Effector memory CD8-positive, alpha-beta T cell (primary cell): ENCODE measurements around the gene FOXO3.

Experiments
- ATAC-seq: fragments of 150-1000 bp; cut with Tn5 transposase; replicated peaks from 2 replicates; pipeline ENCODE4 v1.10.0; 2021; ENCODE audit warnings: mild to moderate bottlenecking, moderate library complexity
- DNase-seq, 3 experiments: peaks; one replicate each; pipeline ENCODE4 v3.0.0; 2021
- H3K27ac Mint-ChIP-seq, 2 donors: one replicate each; pipeline ENCODE4 v1.8.0; 2022; ENCODE audit warnings: mild to moderate bottlenecking in 2 of 2, mixed read lengths in 2 of 2, moderate library complexity in 2 of 2
- H3K27me3 Mint-ChIP-seq, 2 donors: one replicate each; pipeline ENCODE4 v1.8.0; 2022; ENCODE audit warnings: mixed read lengths in 2 of 2
- H3K36me3 Mint-ChIP-seq: one replicate; pipeline ENCODE4 v1.8.0; 2022; ENCODE audit warnings: mild to moderate bottlenecking, moderate library complexity, mixed read lengths; ENCODE audit not compliant: insufficient read depth
- H3K4me1 Mint-ChIP-seq, 2 donors: one replicate each; pipeline ENCODE4 v1.8.0; 2022; ENCODE audit warnings: low read depth in 2 of 2, mixed read lengths in 2 of 2
- H3K4me3 Mint-ChIP-seq, 2 donors: one replicate each; pipeline ENCODE4 v1.8.0; 2022; ENCODE audit warnings: mild to moderate bottlenecking in 2 of 2, mixed read lengths in 2 of 2, moderate library complexity in 2 of 2
- H3K9me3 Mint-ChIP-seq, 2 donors: one replicate each; pipeline ENCODE4 v1.8.0; 2022; ENCODE audit warnings: mixed read lengths in 2 of 2

Gene FOXO3

GRCh38 chr6:108585921-108586536 is 25.3 kb downstream of the FOXO3 start:
- peaks cover 28% of the 10 kb centered on the region for H3K36me3 Mint-ChIP-seq
- no peak for DNase-seq

GRCh38 chr6:108587258-108588059 is 26.7 kb downstream of the FOXO3 start:
- Mint-ChIP-seq H3K27me3 (no peaks in the 10 kb centered on the region), H3K27ac (peak overlapping the region; percentile 16 to 79), H3K36me3 (peaks cover 22% of the 10 kb centered on the region), H3K4me1 (peaks cover 51 to 73% of the 10 kb centered on the region in 2 donors), H3K4me3 (no peak overlapping the region), H3K9me3 (no peaks in the 10 kb centered on the region)
- DNase-seq = no peak
- no peak for ATAC-seq

More at GRCh38 chr6:108585921-108586536, 25.3 kb downstream of the FOXO3 start:
- peak overlapping the region; percentile 29 to 41 for H3K27ac Mint-ChIP-seq
- H3K4me3 Mint-ChIP-seq = no peak overlapping the region
- H3K9me3 Mint-ChIP-seq = no peaks in the 10 kb centered on the region
- no peak for ATAC-seq
- H3K27me3 Mint-ChIP-seq = no peaks in the 10 kb centered on the region
- H3K4me1 Mint-ChIP-seq = peaks cover 47 to 71% of the 10 kb centered on the region in 2 donors

GRCh38 chr6:108588586-108588985 is 27.9 kb downstream of the FOXO3 start:
- peak; percentile 28 for ATAC-seq
- Mint-ChIP-seq H3K9me3 (no peaks in the 10 kb centered on the region), H3K4me3 (peak overlapping the region; percentile 25 to 30), H3K27me3 (no peaks in the 10 kb centered on the region), H3K36me3 (peaks cover 29% of the 10 kb centered on the region), H3K27ac (peak overlapping the region; percentile 16 to 80), H3K4me1 (peaks cover 52 to 72% of the 10 kb centered on the region in 2 donors)
- DNase-seq = no peak

- H3K4me1 Mint-ChIP-seq = peaks cover 48 to 66% of the 10 kb centered on the region in 2 donors
- H3K9me3 Mint-ChIP-seq = no peaks in the 10 kb centered on the region
- H3K4me3 Mint-ChIP-seq = peak overlapping the region; percentile 25 to 30
Measured at GRCh38 chr6:108589244-108589791, 28.6 kb downstream of the FOXO3 start.

GRCh38 chr6:108591040-108591816 is 30.5 kb downstream of the FOXO3 start:
- no peak overlapping the region for H3K27ac Mint-ChIP-seq
- no peak overlapping the region for H3K4me3 Mint-ChIP-seq
- H3K27me3 Mint-ChIP-seq = no peaks in the 10 kb centered on the region
- no peak for DNase-seq
- peaks cover 49 to 69% of the 10 kb centered on the region in 2 donors for H3K4me1 Mint-ChIP-seq
- ATAC-seq = no peak
- no peaks in the 10 kb centered on the region for H3K9me3 Mint-ChIP-seq
- H3K36me3 Mint-ChIP-seq = peaks cover 27% of the 10 kb centered on the region

More at GRCh38 chr6:108589244-108589791, 28.6 kb downstream of the FOXO3 start:
- peak overlapping the region; percentile 16 to 80 for H3K27ac Mint-ChIP-seq
- H3K27me3 Mint-ChIP-seq = no peaks in the 10 kb centered on the region
- no peak for ATAC-seq
- peaks cover 25% of the 10 kb centered on the region for H3K36me3 Mint-ChIP-seq
- DNase-seq = no peak

GRCh38 chr6:108592371-108593337 is 31.9 kb downstream of the FOXO3 start:
- ATAC-seq (peak; percentile 98), DNase-seq (peak; percentile 52 to 66 (median 57))
- H3K27ac Mint-ChIP-seq = peak overlapping the region; percentile 33 to 78
- no peaks in the 10 kb centered on the region for H3K9me3 Mint-ChIP-seq
- H3K36me3 Mint-ChIP-seq = peaks cover 27% of the 10 kb centered on the region
- peaks cover 45 to 69% of the 10 kb centered on the region in 2 donors for H3K4me1 Mint-ChIP-seq
- peak overlapping the region; percentile 35 to 37 for H3K4me3 Mint-ChIP-seq
- H3K27me3 Mint-ChIP-seq = no peaks in the 10 kb centered on the region

GRCh38 chr6:108594151-108594550 is 33.4 kb downstream of the FOXO3 start:
- H3K27me3 Mint-ChIP-seq = no peaks in the 10 kb centered on the region
- peaks cover 39 to 62% of the 10 kb centered on the region in 2 donors for H3K4me1 Mint-ChIP-seq
- H3K27ac Mint-ChIP-seq = peak overlapping the region in 1 of 2 donors; percentile 71
- DNase-seq = no peak
- ATAC-seq = no peak
- H3K4me3 Mint-ChIP-seq = no peak overlapping the region
- H3K36me3 Mint-ChIP-seq = peaks cover 19% of the 10 kb centered on the region
- H3K9me3 Mint-ChIP-seq = no peaks in the 10 kb centered on the region

GRCh38 chr6:108594640-108595039 is 33.9 kb downstream of the FOXO3 start:
- DNase-seq (no peak), ATAC-seq (no peak)
- Mint-ChIP-seq H3K4me3 (no peak overlapping the region), H3K27me3 (no peaks in the 10 kb centered on the region), H3K4me1 (peaks cover 37 to 57% of the 10 kb centered on the region in 2 donors), H3K9me3 (no peaks in the 10 kb centered on the region), H3K36me3 (peaks cover 15% of the 10 kb centered on the region), H3K27ac (no peak overlapping the region)

GRCh38 chr6:108596956-108597355 is 36.2 kb downstream of the FOXO3 start:
- Mint-ChIP-seq H3K9me3 (no peaks in the 10 kb centered on the region), H3K27ac (no peak overlapping the region), H3K36me3 (peaks cover 14% of the 10 kb centered on the region), H3K4me1 (peaks cover 30 to 39% of the 10 kb centered on the region in 2 donors), H3K4me3 (no peak overlapping the region), H3K27me3 (no peaks in the 10 kb centered on the region)
- DNase-seq (no peak), ATAC-seq (no peak)

- Mint-ChIP-seq H3K27ac (peak overlapping the region; percentile 14 to 89), H3K27me3 (no peaks in the 10 kb centered on the region), H3K36me3 (peaks cover 11% of the 10 kb centered on the region)
Measured at GRCh38 chr6:108597572-108598304, 37.0 kb downstream of the FOXO3 start.

GRCh38 chr6:108598305-108598863 is 37.7 kb downstream of the FOXO3 start:
- Mint-ChIP-seq H3K27me3 (no peaks in the 10 kb centered on the region), H3K4me3 (peak overlapping the region in 1 of 2 donors; percentile 10)
- no peak for DNase-seq

More at GRCh38 chr6:108597572-108598304, 37.0 kb downstream of the FOXO3 start:
- ATAC-seq (no peak), DNase-seq (no peak)
- Mint-ChIP-seq H3K9me3 (no peaks in the 10 kb centered on the region), H3K4me3 (no peak overlapping the region), H3K4me1 (peaks cover 25 to 36% of the 10 kb centered on the region in 2 donors)

More at GRCh38 chr6:108598305-108598863, 37.7 kb downstream of the FOXO3 start:
- Mint-ChIP-seq H3K9me3 (no peaks in the 10 kb centered on the region), H3K27ac (peak overlapping the region; percentile 14 to 89), H3K36me3 (peaks cover 6% of the 10 kb centered on the region), H3K4me1 (peaks cover 21 to 35% of the 10 kb centered on the region in 2 donors)
- peak; percentile 27 for ATAC-seq
